Psoas muscle (tissue), 8 donors: ENCODE data around the gene TPRX2. TPM values are rescaled to one million over a fixed set of nuclear protein-coding genes. Genes with fewer than 3 reads are reported as not detected.

Experiments used
- ATAC-seq, 4 donors: fragments of 200-7000 bp; cut with Tn5 transposase; one replicate each; pipeline ENCODE4 v1.9.1; 2020; ENCODE audit warnings: moderate library complexity in 3 of 4, mild to moderate bottlenecking in 2 of 4
- DNase-seq, 2 donors: peaks; one replicate each; pipeline ENCODE4 v3.0.0-alpha.2; 2020
- H3K27ac ChIP-seq: fragments of 200-600 bp; one replicate; pipeline ENCODE4 v1.8.0; 2022
- H3K27me3 ChIP-seq, 3 donors: fragments of 200-600 bp in 1 of 3; one replicate each; pipeline versions ENCODE4 v1.6.1 to v1.8.0; 2013 to 2022; ENCODE audit warnings: low read length in 2 of 3, mild to moderate bottlenecking in 2 of 3, moderate library complexity in 1 of 3; ENCODE audit not compliant: insufficient read depth in 3 of 3
- H3K36me3 ChIP-seq, 2 donors: fragments of 200-600 bp in 1 of 2; one replicate each; pipeline versions ENCODE4 v1.6.1 to v1.8.0; 2013 to 2022; ENCODE audit warnings: low read depth in 1 of 2, mild to moderate bottlenecking in 1 of 2, moderate library complexity in 1 of 2; ENCODE audit not compliant: insufficient read depth in 1 of 2
- H3K4me1 ChIP-seq: fragments of 200-600 bp; one replicate; pipeline ENCODE4 v1.8.0; 2022
- H3K4me3 ChIP-seq: fragments of 200-600 bp; one replicate; pipeline ENCODE4 v1.8.0; 2022; ENCODE audit warnings: mild to moderate bottlenecking
- H3K9me3 ChIP-seq: fragments of 200-600 bp; one replicate; pipeline ENCODE4 v1.8.0; 2022
- CTCF ChIP-seq: fragments of 200-600 bp; IDR thresholded peaks from one replicate; pipeline ENCODE4 v1.8.0; 2022; ENCODE audit warnings: antibody characterized with exemption
- WGBS, 3 donors: extraction: QIAGEN DNeasy Blood & Tissue Kit; methylation state at CpG; one replicate each; pipeline versions ENCODE4 v1.1.6 to v1.1.7; 2013; 5-methylcytosine and 5-hydroxymethylcytosine counted together
- intact Hi-C, 2 donors: fragments of 100-400 bp; cut with DNase I; formaldehyde crosslinking; loops; one replicate each; pipeline versions ENCODE4 v1.11.0 to v1.14.2; 2022
- polyA plus RNA-seq, 3 donors: library from polyadenylated mRNA; stranded (reverse); fragments of 200-250 nt; gene quantifications; one replicate each; pipeline ENCODE4 v1.2.3, GENCODE V29; 2013
- total RNA-seq, 4 donors: library from RNA; stranded (reverse); fragmentation: NEBNext Ultra II Directional in 2 of 4; extraction: Animal tissue kit (Norgen Biotek cat#: 25700) in 2 of 4; gene quantifications; one replicate each; pipeline versions ENCODE4 v1.2.1 to v1.2.4, GENCODE V29; 2021 to 2023
- donor health status: healthy with polysubstance abuse.
- donor health status: DM: no; HTN: no; CAD: no; lungs with moderate emphysema.
- donor health status: Bipolar disorder and iron deficiency.
- donor health status: healthy.
- donor health status: DM: yes; HTN: yes; CAD: no.
- donor health status: DM: no; HTN: no; CAD: no.
- donor health status: DM: no; HTN: no; CAD: no.
- donor health status: DM: yes; HTN: yes; CAD: no.

TPRX2 gene
- total and polyA plus RNA-seq, 7 donors = not detected

- Histone ChIP-seq H3K4me1 (no peaks in the 10 kb centered on the region), H3K27me3 (no peaks in the 10 kb centered on the region), H3K9me3 (no peaks in the 10 kb centered on the region), H3K36me3 (no peaks in the 10 kb centered on the region), H3K4me3 (no peak overlapping the region), H3K27ac (no peak overlapping the region)
- ATAC-seq = no peak
- intact Hi-C loops = no loop called here
- TF ChIP-seq CTCF = no peak
- 54 to 56% (median 55%) methylated on average over 7 of the region's 7 CpGs for WGBS, 3 donors
- DNase-seq = no peak
Measured at GRCh38 chr19:47890865-47891621, 32.0 kb downstream of the TPRX2 start.

GRCh38 chr19:47891622-47891922 is 32.5 kb downstream of the TPRX2 start:
- intact Hi-C loops = no loop called here
- H3K36me3 ChIP-seq = no peaks in the 10 kb centered on the region
- ATAC-seq (no peak), DNase-seq (no peak)
- WGBS, 3 donors = 47 to 60% (median 55%) methylated on average over 2 of the region's 2 CpGs
- TF ChIP-seq CTCF = no peak
- no peak overlapping the region for H3K27ac ChIP-seq
- no peaks in the 10 kb centered on the region for H3K9me3 ChIP-seq
- no peaks in the 10 kb centered on the region for H3K4me1 ChIP-seq
- H3K27me3 ChIP-seq = no peaks in the 10 kb centered on the region
- no peak overlapping the region for H3K4me3 ChIP-seq

GRCh38 chr19:47891923-47892666 is 33.1 kb downstream of the TPRX2 start:
- WGBS, 3 donors = 67 to 73% (median 73%) methylated on average over 7 of the region's 7 CpGs
- no peak for ATAC-seq
- no peak for TF ChIP-seq CTCF

GRCh38 chr19:47895165-47895782 is 36.2 kb downstream of the TPRX2 start:
- WGBS, 3 donors = 88 to 90% (median 89%) methylated on average over 5 of the region's 5 CpGs

More at GRCh38 chr19:47891923-47892666, 33.1 kb downstream of the TPRX2 start:
- Histone ChIP-seq H3K27ac (no peak overlapping the region), H3K4me3 (no peak overlapping the region), H3K9me3 (no peaks in the 10 kb centered on the region), H3K36me3 (no peaks in the 10 kb centered on the region), H3K27me3 (no peaks in the 10 kb centered on the region), H3K4me1 (no peaks in the 10 kb centered on the region)
- no peak for DNase-seq
- intact Hi-C loops = no loop called here

More at GRCh38 chr19:47895165-47895782, 36.2 kb downstream of the TPRX2 start:
- H3K27ac ChIP-seq = no peak overlapping the region
- ATAC-seq (no peak), DNase-seq (no peak)
- no peaks in the 10 kb centered on the region for H3K36me3 ChIP-seq
- H3K4me1 ChIP-seq = no peaks in the 10 kb centered on the region
- no peak for TF ChIP-seq CTCF
- H3K9me3 ChIP-seq = no peaks in the 10 kb centered on the region
- H3K27me3 ChIP-seq = no peaks in the 10 kb centered on the region
- intact Hi-C loops = no loop called here
- H3K4me3 ChIP-seq = no peak overlapping the region
